Raji (cell line): ENCODE measurements around the gene HJURP.

Experiments used
- POLR2A ChIP-seq: IDR thresholded peaks from 2 replicates; pipeline ENCODE4 v1.6.1; 2011; ENCODE audit warnings: low read depth, low read length, control low read depth; ENCODE audit not compliant: insufficient read depth

Gene HJURP

GRCh38 chr2:233796254-233796653 is 58.1 kb downstream of the HJURP start:
- no peak for TF ChIP-seq POLR2A

- TF ChIP-seq POLR2A = no peak
Observed at GRCh38 chr2:233795735-233796171, 58.6 kb downstream of the HJURP start.

DNA sequence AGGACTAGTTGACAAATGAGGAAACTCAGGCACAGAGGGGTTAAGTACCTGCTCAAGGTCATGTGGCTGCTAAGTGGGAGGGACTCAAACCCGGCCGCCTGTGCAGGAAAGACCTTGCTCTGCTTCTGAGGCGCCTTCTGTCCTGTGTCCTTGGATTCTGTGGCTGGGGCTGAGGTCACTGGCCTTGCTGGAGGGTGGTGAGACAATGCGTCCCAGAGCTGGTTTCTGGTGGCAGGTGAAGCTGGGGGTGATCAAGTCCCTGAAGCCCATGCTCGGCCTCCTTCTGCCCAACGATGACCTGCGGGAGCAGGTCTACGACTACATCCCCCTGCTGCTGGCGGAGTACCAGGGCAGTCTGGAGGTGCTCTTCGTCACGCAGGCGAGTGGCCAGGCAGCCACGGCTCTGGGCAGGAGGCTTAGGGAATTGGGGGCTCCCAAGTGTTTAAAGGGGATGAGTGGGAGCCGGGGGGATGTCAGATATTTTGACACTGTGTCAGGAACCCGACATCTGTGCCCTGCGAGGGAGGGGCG is 60.1 kb downstream of the HJURP start:
- TF ChIP-seq POLR2A = no peak

- TF ChIP-seq POLR2A = no peak
Observed at GRCh38 chr2:233793465-233794127, 60.7 kb downstream of the HJURP start.

- no peak for TF ChIP-seq POLR2A
Observed at GRCh38 chr2:233792720-233793119, 61.6 kb downstream of the HJURP start.

- TF ChIP-seq POLR2A = no peak
Observed at GRCh38 chr2:233791883-233792329, 62.4 kb downstream of the HJURP start.

DNA sequence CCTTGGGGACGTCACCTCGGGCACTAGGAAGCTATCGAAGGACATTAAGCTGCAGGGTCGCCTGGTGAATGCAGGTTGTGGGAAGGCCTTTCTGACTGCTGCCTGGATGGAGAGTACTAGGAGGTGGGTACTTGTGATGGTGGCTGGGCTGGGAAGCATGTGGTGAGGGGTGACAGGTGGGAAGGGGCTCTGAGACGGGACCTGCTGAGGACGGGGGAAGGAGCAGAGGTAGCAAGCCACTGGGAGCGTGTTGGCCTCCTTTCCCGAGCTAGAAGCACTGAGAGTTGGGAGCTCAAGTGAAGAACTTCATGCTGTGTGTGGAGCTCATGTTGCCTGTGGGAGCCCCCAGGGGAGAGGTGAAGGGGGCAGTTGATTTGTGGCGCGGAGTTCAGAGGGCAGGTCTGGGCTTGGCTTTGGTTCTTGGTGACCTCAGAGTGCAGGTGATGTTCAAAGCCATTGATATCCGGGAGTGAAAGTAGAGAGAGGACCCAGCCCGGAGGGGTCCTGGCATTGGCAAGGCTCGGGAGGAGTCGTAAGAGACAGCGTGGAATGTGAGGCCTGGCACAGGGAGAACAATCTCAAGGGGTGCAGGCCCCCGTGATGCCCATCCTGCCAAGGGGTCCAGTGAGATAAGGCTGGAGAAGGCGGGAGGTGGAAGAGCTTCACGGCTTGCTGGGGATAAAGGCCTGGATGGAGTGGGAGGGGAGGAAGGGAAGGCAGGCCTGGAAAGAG is 63.0 kb downstream of the HJURP start:
- TF ChIP-seq POLR2A = no peak

GRCh38 chr2:233789554-233789953 is 64.8 kb downstream of the HJURP start:
- no peak for TF ChIP-seq POLR2A
